PFSK-1 (cell line): ENCODE data around the gene COL5A2.

ENCODE experiments used
- FOXP2 ChIP-seq: optimal IDR thresholded peaks from 2 replicates; pipeline ENCODE3; 2011; ENCODE audit warnings: borderline replicate concordance, control low read depth, inconsistent platforms; ENCODE audit not compliant: insufficient read depth; ENCODE audit errors: extremely low read length, extremely low read depth
- POLR2AphosphoS5 ChIP-seq: IDR thresholded peaks from 2 replicates; pipeline ENCODE4 v1.6.1; 2012; ENCODE audit warnings: low read depth, mild to moderate bottlenecking, control low read depth, low read length, moderate library complexity
- REST ChIP-seq, 2 experiments: IDR thresholded peaks; 2 replicates each; pipeline versions ENCODE4 v1.6.1 to v1.8.0; 2011 to 2012; ENCODE audit warnings: low read depth in 2 of 2, low read length in 2 of 2, control low read depth in 1 of 2, inconsistent platforms in 1 of 2, mild to moderate bottlenecking in 1 of 2, moderate library complexity in 1 of 2; ENCODE audit not compliant: insufficient read depth in 1 of 2
- SIN3A ChIP-seq: IDR thresholded peaks from 2 replicates; pipeline ENCODE4 v1.6.1; 2012; ENCODE audit warnings: mild to moderate bottlenecking, low read length, moderate library complexity, borderline replicate concordance; ENCODE audit not compliant: insufficient read depth
- TAF1 ChIP-seq: IDR thresholded peaks from 2 replicates; pipeline ENCODE4 v1.6.1; 2012; ENCODE audit warnings: low read length, control low read depth, borderline replicate concordance; ENCODE audit not compliant: insufficient read depth

Gene COL5A2

DNA sequence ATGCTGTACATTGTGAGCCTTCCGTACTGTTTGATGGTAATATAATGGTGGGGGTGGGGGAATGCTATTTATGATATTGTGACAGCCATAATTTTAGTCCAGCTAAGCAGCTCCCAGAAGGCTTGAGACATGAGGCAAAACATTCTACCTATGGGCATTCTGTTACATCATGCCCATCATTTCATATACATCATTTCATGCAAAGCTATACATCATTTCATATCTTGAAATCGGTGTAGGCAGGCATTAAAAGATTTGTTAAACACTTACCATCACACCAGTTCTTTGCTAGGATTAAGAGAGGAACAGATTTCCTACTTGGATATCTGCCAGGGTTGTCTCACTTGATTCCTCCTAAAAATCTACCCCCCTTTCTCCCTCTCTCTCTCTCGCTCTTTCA lies 84.5 kb downstream of the COL5A2 start:
- TF ChIP-seq FOXP2 (no peak), POLR2AphosphoS5 (no peak), SIN3A (no peak), TAF1 (no peak)

GRCh38 chr2:189092936-189093335 lies 86.6 kb downstream of the COL5A2 start:
- TF ChIP-seq FOXP2 (no peak), POLR2AphosphoS5 (no peak), REST (IDR thresholded peaks at IDR 0.05; ENCODE audit: insufficient read depth in 1 of 2, low read depth in 2 of 2, low read length in 2 of 2) (no peak), SIN3A (no peak), TAF1 (no peak)

DNA sequence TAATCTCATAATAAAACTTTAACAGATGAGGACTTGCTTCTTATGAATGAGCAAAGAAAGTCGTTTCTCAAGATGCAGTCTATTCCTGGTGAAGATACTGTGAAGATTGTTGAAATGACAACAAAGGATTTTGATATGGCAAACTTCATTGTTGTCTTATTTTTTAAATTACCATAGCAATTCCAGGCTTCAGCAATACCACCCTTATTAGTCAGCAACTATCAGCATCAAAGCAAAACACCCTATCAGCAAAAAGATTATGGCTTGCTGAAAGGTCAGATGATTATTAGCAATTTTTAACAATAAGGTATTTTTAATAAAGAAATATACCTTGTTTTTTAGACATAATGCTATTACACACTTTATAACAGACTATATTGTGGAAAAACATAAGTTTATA lies 88.3 kb downstream of the COL5A2 start:
- TF ChIP-seq REST (IDR thresholded peaks at IDR 0.05; ENCODE audit: insufficient read depth in 1 of 2, low read depth in 2 of 2, low read length in 2 of 2) = no peak
- TF ChIP-seq FOXP2 = no peak
- TF ChIP-seq POLR2AphosphoS5 = no peak
- no peak for TF ChIP-seq TAF1
- TF ChIP-seq SIN3A = no peak

DNA sequence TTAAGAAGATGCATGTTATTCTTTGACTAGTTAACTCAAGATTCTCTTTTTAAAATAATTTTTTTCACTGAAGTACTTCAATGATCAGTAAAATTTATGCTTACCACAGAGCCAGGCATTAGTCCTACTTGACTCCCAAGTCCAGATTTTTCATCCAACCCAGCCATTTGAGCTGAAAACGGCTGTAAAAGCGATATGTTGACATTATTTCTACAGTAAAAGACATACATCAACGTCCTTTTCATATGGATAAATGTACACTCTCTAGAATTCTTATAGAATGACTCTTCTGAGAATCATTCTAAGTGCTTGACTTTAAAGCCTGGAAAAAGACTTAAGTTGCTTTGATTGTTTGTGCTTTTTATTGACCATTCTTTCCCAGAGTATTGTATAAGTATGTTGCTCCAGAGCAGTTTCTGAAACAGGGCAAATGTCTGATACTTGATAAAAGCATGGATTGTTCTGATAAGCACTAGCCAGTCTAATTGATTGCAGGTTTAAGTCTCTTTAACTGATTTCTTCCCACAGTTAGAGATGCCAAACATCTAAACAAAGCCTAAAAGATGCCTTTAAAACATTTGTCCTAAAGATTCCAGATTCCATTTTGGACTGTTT lies 90.9 kb downstream of the COL5A2 start:
- no peak for TF ChIP-seq FOXP2
- no peak for TF ChIP-seq SIN3A
- no peak for TF ChIP-seq REST (IDR thresholded peaks at IDR 0.05; ENCODE audit: insufficient read depth in 1 of 2, low read depth in 2 of 2, low read length in 2 of 2)
- TF ChIP-seq POLR2AphosphoS5 = no peak
- TF ChIP-seq TAF1 = no peak

- no peak for TF ChIP-seq REST (IDR thresholded peaks at IDR 0.05; ENCODE audit: insufficient read depth in 1 of 2, low read depth in 2 of 2, low read length in 2 of 2)
- TF ChIP-seq SIN3A = no peak
- TF ChIP-seq FOXP2 = no peak
- no peak for TF ChIP-seq POLR2AphosphoS5
- TF ChIP-seq TAF1 = no peak
Measured at GRCh38 chr2:189086710-189087109, 92.9 kb downstream of the COL5A2 start.
